PFSK-1 (cell line): Measurements from ENCODE around the gene RIT2.

ENCODE experiments used
- POLR2AphosphoS5 ChIP-seq: IDR thresholded peaks from 2 replicates; pipeline ENCODE4 v1.6.1; 2012; ENCODE audit warnings: low read depth, mild to moderate bottlenecking, control low read depth, low read length, moderate library complexity
- TF ChIP-seq, protein P1 (sequence below), 2 experiments: IDR thresholded peaks; 2 replicates each; pipeline versions ENCODE4 v1.6.1 to v1.8.0; 2011 to 2012; ENCODE audit warnings: low read depth in 2 of 2, low read length in 2 of 2, control low read depth in 1 of 2, inconsistent platforms in 1 of 2, mild to moderate bottlenecking in 1 of 2, moderate library complexity in 1 of 2; ENCODE audit not compliant: insufficient read depth in 1 of 2

DNA sequence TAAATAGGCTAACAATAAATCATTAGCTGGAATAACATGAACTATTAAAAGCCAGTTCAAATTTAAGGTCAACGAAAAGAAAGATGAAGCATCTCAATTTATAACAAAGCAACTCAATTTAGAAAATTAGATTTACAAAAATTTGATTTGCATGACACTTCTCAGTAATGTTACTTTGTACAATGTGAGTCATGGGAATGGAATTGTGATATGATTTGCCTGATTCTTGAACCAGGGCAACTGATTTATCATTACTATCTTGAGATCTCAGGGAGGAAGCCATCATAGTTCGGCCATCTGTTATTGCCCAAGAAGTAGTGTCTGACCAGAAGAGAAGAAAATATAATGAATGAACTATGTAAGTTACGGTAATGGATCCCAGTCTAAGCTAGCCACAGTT lies 193.1 kb downstream of the RIT2 start:
- no peak for TF ChIP-seq POLR2AphosphoS5
- TF ChIP-seq, protein P1, sequence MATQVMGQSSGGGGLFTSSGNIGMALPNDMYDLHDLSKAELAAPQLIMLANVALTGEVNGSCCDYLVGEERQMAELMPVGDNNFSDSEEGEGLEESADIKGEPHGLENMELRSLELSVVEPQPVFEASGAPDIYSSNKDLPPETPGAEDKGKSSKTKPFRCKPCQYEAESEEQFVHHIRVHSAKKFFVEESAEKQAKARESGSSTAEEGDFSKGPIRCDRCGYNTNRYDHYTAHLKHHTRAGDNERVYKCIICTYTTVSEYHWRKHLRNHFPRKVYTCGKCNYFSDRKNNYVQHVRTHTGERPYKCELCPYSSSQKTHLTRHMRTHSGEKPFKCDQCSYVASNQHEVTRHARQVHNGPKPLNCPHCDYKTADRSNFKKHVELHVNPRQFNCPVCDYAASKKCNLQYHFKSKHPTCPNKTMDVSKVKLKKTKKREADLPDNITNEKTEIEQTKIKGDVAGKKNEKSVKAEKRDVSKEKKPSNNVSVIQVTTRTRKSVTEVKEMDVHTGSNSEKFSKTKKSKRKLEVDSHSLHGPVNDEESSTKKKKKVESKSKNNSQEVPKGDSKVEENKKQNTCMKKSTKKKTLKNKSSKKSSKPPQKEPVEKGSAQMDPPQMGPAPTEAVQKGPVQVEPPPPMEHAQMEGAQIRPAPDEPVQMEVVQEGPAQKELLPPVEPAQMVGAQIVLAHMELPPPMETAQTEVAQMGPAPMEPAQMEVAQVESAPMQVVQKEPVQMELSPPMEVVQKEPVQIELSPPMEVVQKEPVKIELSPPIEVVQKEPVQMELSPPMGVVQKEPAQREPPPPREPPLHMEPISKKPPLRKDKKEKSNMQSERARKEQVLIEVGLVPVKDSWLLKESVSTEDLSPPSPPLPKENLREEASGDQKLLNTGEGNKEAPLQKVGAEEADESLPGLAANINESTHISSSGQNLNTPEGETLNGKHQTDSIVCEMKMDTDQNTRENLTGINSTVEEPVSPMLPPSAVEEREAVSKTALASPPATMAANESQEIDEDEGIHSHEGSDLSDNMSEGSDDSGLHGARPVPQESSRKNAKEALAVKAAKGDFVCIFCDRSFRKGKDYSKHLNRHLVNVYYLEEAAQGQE (IDR thresholded peaks at IDR 0.05; ENCODE audit: insufficient read depth in 1 of 2, low read depth in 2 of 2, low read length in 2 of 2): no peak
